SU-DHL-6 (cell line): Measurements from ENCODE around the gene HSPA2.

Experiments used
- EZH2phosphoT487 ChIP-seq: fragments of 200-600 bp; sonication (generic), shearing (Covaris generic); conservative IDR thresholded peaks from 2 replicates; pipeline ENCODE4 v1.6.1; 2018; ENCODE audit warnings: mild to moderate bottlenecking, antibody characterized with exemption, low read length, moderate library complexity, mixed read lengths
- TF ChIP-seq, protein P1 (sequence below): fragments of 200-600 bp; sonication (generic); IDR thresholded peaks from one replicate; pipeline ENCODE4 v1.5.1; 2017; ENCODE audit warnings: antibody characterized with exemption, mild to moderate bottlenecking, low read length, moderate library complexity; ENCODE audit not compliant: insufficient read depth, poor library complexity, severe bottlenecking

GRCh38 chr14:64496764-64497163 is 43.8 kb upstream of the HSPA2 start:
- TF ChIP-seq, protein P1, sequence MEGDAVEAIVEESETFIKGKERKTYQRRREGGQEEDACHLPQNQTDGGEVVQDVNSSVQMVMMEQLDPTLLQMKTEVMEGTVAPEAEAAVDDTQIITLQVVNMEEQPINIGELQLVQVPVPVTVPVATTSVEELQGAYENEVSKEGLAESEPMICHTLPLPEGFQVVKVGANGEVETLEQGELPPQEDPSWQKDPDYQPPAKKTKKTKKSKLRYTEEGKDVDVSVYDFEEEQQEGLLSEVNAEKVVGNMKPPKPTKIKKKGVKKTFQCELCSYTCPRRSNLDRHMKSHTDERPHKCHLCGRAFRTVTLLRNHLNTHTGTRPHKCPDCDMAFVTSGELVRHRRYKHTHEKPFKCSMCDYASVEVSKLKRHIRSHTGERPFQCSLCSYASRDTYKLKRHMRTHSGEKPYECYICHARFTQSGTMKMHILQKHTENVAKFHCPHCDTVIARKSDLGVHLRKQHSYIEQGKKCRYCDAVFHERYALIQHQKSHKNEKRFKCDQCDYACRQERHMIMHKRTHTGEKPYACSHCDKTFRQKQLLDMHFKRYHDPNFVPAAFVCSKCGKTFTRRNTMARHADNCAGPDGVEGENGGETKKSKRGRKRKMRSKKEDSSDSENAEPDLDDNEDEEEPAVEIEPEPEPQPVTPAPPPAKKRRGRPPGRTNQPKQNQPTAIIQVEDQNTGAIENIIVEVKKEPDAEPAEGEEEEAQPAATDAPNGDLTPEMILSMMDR = no peak
- TF ChIP-seq EZH2phosphoT487 = no peak
